NCI-H2227 (cell line): ENCODE measurements around the gene SLC1A2.
A peak's percentile ranks its signal among the peaks of the same experiment; 100 is the strongest.

Experiments used
- DNase-seq: peaks from one replicate; lab custom pipeline; 2025; ENCODE audit not compliant: unreplicated experiment; lab: John Stamatoyannopoulos, UW

The SLC1A2 gene

GRCh38 chr11:35419184-35419829 lies at the start of gene SLC1A2:
Gene SLC1A2 (minus strand): TSS chr11:35419558. CDS start chr11:35418966, 592 bp downstream.
- peak; percentile 86 for DNase-seq

GRCh38 chr11:35466058-35466457 lies 46.7 kb upstream of the SLC1A2 start:
- no peak for DNase-seq

- DNase-seq = peak; percentile 32
Measured at GRCh38 chr11:35464308-35464707, 45.0 kb upstream of the SLC1A2 start.

GRCh38 chr11:35463331-35463751 lies 44.0 kb upstream of the SLC1A2 start:
- DNase-seq = no peak

GRCh38 chr11:35461917-35462538 lies 42.7 kb upstream of the SLC1A2 start:
- no peak for DNase-seq

- DNase-seq = no peak
Measured at GRCh38 chr11:35459489-35459888, 40.1 kb upstream of the SLC1A2 start.

GRCh38 chr11:35458846-35459245 lies 39.5 kb upstream of the SLC1A2 start:
- DNase-seq = no peak

- DNase-seq = no peak
Measured at GRCh38 chr11:35454362-35454761, 35.0 kb upstream of the SLC1A2 start.

GRCh38 chr11:35436581-35437250 lies 17.4 kb upstream of the SLC1A2 start:
- DNase-seq = no peak

- no peak for DNase-seq
Measured at GRCh38 chr11:35433588-35433987, 14.2 kb upstream of the SLC1A2 start.

GRCh38 chr11:35432464-35432863 lies 13.1 kb upstream of the SLC1A2 start:
- no peak for DNase-seq

GRCh38 chr11:35427071-35427470 lies 7.7 kb upstream of the SLC1A2 start:
- DNase-seq = no peak

GRCh38 chr11:35426351-35426750 lies 7.0 kb upstream of the SLC1A2 start:
- DNase-seq = no peak

- DNase-seq = no peak
Measured at GRCh38 chr11:35425603-35426212, 6.3 kb upstream of the SLC1A2 start.

- no peak for DNase-seq
Measured at GRCh38 chr11:35424157-35424940, 5.0 kb upstream of the SLC1A2 start.

GRCh38 chr11:35420371-35420770 lies 1.0 kb upstream of the SLC1A2 start:
- peak; percentile 67 for DNase-seq

GRCh38 chr11:35419830-35420333 lies 524 bp upstream of the SLC1A2 start:
- peak; percentile 81 for DNase-seq

- peak; percentile 74 for DNase-seq
Measured at GRCh38 chr11:35418282-35419183, 825 bp downstream of the SLC1A2 start.

- DNase-seq = no peak
Measured at GRCh38 chr11:35415487-35415886, 3.9 kb downstream of the SLC1A2 start.

- no peak for DNase-seq
Measured at GRCh38 chr11:35414776-35415175, 4.6 kb downstream of the SLC1A2 start.
